GM19328 (cell line): Measurements from ENCODE around the gene HAP1.
"Not testable (repeated sequence)": the region's sequence is repeated elsewhere in the genome, so short reads cannot be mapped to it uniquely, and the experiment has no call there.

Experiments
- ATAC-seq: cut with Tn5 transposase; IDR thresholded peaks from one replicate; pipeline ENCODE4 v1.9.1; 2021; ENCODE audit warnings: mild to moderate bottlenecking, moderate library complexity; ENCODE audit not compliant: unreplicated experiment

The HAP1 gene

DNA sequence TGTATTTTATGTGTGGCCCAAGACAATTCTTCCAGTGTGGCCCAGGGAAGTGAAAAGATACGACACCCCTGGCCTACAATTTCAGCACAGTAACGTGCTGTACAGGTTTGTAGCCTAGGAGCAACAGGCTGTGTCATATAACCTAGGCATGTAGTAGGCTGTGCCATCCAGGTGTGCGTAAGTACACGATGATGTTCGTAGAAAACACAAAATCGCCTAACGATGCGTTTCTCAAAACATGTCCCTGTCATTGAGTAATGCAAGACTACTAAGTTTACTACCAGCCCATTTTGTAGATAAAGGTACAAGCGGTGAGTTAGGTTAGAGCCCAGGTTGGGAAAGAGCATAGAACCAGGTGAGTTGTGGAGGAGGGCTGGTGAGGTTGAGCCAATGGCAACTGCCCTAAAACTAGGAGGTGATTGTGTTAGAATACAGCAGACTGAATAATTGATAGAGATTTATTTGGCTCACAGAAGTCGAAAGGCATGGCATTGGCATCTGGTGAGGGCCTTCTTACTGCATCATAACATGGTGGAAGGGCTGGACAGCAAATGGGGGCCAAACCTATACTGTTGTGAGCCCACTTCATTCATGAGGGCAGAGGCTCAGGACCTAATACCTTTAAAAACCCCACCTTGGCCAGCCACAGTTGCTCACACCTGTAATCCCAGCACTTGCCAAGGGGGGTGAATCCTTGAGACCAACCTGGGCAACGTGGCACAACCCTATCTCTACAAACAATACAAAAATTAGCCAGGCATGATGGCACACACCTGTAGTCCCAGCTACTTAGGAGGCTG lies 41.5 kb downstream of the HAP1 start:
- ATAC-seq: no peak

DNA sequence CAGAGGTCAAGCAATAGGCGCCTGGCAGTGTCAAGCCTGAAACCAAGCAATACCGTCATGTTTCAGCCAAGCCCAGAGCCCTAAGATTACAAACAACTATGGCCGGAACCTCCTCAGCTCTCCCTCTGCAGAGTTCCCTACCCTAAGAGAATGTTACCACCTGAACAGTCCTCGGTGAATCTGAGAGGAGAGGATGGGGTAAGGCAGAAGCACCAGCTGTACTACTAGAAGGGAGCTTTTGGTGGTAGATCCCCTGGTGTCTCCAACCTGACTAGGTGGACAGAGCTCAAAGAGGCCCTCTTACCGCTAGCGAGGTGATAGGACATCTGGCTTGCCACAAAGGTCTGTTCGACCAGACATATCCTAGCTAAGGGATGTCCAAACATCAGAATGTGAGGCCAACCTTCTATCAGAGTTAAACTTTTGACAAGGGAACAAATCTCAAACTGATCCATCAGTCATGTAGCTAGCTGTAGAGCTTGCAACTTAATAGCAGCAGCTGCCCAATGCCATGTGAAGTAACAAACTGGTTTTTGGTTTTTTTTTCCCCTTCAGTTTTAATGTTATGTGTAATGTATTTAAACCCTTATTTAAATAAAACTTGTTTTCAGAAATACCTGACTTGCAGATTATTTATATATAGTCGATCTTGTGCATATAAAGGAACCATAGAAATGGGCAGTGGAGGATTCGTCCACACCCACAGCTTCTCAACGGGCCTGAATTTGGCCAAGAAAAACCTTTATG lies 43.2 kb downstream of the HAP1 start:
- ATAC-seq: no peak

DNA sequence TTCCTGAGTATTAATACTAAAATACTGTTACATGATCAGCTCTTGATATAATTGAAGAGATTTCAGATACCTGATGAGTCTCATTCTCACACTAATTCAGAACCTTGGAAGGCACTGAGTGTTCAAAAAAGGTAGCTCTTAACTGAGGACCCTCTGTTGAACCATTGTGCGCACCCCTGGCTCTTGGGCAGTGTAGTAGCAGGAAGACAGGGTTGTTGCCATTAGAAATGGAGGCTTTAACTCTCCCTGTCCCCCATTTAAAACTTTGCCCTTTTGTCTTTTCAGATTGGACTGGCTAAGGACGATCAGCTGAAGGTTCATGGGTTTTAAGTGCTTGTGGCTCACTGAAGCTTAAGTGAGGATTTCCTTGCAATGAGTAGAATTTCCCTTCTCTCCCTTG lies 43.9 kb downstream of the HAP1 start:
- ATAC-seq: no peak

DNA sequence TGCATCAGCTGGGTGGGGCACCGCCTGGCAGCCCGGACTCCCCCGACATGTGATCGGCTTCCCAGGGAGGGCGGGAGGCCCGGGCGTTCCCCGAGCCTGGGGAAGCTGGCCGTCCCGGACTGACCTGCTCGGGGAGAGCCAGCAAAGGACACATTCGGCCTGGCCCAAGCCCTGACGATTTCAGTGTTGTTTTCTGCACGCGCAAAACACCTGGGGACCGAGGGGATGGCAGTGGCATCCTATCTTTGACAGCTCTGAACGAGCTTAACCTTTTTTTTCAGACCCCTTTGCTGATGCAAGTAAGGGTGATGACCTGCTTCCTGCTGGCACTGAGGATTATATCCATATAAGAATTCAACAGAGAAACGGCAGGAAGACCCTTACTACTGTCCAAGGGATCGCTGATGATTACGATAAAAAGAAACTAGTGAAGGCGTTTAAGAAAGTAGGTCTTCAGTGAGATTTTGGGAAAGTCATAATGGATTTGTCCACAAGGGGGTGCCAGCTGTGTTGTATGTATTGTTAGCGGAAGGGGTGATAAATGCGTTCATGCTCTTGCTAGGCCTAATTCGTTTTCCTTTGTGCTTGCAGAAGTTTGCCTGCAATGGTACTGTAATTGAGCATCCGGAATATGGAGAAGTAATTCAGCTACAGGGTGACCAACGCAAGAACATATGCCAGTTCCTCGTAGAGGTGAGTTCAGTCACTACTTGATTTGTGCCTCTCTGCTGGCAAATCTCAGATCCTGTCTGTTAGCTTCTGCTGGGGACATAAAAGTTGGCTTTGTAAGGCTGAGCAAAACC lies 44.7 kb downstream of the HAP1 start:
- no peak for ATAC-seq

DNA sequence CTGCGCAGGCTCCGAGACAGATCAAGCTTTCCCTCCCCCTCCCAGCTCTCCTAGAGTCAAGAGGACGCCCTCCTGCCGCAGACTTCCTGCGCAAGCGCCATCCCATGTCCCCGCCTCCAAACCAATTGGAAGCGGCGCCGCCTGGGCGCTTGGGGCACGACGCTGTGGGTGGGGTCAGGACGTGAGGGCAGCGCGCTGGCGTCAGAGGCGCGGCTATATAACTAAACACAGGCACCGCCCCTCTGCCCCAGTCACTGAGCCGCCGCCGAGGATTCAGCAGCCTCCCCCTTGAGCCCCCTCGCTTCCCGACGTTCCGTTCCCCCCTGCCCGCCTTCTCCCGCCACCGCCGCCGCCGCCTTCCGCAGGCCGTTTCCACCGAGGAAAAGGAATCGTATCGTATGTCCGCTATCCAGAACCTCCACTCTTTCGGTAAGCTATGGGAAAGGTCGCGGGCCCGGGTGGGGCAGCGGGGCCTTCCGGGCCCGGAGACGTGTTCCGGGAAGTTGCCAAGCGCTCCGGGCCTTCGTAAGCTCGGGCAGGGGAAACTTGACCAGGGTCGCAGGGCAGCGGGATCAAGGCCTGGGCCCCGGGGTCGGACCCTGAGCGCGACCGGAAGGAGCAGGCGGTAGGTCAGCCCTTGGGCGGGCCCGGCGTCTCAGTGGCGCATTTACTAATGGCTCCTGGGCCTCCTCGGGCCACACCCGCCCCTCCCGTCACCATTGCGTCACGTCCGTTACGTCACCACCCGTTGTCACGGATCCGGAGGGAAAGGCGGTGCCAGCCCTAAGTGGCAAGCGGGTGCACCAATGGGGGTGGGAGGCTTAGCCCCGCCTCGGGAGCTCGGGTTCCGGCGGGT lies 45.6 kb downstream of the HAP1 start, which contains the start of gene EIF1:
TSS of gene EIF1 (plus strand) at position 245 of the 856 bp plus-strand sequence. CDS start at position 399, 154 bp downstream.
- ATAC-seq: peak; percentile 72

DNA sequence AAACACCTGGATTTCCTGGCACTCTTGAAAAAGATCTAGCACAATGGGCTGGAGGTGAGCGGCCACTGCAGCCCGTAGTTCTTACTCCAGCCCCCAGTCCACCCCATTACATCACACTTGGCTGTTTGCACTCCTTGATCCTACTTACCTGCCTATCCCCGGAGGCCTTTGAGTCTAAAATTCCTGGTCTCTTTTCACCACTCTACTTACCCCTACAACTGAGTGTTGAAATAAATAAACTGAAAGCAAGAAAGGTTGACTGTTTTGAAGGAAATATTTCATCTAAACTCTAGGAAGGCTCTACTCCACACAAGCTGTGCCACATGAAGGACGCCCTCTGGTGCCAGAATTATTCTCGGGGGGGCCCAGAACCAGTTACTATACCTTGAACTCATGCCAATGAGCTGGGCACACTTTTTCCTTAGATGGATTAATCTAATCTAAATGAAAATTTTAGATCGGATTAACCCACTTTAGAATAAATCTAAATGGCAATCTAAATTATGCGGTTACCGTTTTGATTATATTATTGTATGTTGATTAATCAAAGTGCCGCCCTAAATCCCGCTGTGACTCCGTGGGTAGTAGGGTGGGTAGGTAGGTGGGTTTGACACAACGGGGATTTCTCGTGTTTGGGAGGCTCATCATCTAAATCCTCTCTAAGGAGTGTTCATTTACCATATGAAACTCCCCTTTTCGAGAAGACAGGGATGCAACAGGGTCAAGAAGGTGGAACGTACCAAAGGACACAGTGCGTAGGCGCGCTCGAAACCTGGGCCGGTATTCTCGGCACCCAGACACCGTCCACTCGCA lies 46.4 kb downstream of the HAP1 start:
- ATAC-seq: no peak

DNA sequence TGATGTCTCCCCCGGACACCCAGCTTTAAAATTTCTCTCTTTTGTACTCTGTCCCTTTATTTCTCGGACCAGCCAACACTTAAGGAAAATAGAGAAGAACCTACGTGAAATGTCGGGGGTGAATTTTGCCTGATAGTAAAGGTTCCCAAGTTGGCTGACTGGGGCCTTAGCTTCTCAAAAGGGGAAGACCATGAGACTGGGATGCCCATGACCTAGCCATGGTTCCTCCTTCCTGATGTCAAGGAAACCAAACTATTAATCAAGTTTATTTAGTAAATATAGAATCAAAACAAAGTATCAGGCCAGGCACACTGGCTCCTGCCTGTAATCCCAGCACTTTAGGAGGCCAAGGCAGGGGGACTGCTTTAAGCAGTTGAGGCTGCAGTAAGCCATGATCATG lies 48.2 kb downstream of the HAP1 start:
- no peak for ATAC-seq

DNA sequence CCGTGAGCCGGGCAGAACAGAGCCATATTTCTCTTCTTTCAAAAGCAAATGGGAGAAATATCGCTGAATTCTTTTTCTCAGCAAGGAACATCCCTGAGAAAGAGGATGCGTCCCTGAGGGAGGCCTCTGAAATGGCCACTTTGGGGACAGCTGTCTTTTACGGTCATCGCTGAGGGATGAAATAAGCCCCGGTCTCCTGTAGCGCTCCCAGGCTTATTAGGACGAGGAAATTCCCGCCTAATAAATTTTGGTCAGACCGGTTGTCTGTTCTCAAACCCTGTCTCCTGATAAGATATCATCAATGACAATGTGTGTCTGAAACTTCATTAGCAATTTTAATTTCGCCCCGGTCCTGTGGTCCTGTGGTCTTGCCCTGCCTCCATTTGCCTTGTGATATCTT lies 48.7 kb downstream of the HAP1 start:
- not testable (repeated sequence) for ATAC-seq

DNA sequence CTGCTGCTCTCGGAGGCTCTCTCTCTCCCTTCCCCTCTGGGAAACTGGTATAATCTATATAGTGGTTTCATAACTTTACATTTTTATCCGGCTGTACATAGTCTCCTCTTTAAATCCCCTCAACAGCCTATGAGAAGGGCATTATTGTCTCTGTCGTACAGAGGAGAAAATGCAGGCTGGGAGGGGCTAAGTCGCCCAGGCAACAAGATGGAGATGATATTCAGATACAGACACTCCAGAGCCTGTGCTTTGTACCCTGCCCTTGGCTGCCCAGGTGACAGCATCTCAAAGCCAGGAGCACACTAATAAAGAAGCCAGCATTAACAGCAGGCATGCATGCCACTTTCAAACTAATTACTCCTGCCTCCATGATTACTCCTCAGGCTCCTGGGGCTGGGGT lies 50.4 kb downstream of the HAP1 start:
- ATAC-seq: no peak

DNA sequence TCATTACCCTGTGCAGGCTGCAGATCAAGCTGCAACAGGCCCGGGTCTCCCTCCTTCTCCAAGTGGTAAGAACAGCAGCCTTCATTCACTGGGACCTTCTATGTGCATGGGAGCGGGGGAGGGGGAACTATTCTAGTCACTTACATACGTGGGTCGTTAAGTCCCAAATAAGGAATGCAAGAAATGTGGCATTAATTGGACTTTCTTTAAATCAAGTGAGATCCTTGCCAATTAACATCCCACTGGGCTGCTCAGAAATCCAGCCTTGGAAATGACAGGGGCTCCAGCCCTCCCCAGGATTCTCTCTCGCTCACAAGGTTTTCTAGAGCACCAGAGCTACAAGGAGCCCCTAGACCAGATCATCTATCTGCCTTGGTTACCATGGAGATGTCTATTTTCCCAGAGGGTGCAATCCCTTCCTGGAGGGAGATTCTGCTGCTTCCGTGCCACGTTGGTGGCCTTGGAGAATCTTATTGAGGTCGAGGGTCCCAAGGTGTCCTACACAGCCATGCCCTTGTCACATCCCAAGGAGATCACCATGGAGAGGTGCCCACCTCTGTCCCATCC lies 50.9 kb downstream of the HAP1 start:
- ATAC-seq: no peak

DNA sequence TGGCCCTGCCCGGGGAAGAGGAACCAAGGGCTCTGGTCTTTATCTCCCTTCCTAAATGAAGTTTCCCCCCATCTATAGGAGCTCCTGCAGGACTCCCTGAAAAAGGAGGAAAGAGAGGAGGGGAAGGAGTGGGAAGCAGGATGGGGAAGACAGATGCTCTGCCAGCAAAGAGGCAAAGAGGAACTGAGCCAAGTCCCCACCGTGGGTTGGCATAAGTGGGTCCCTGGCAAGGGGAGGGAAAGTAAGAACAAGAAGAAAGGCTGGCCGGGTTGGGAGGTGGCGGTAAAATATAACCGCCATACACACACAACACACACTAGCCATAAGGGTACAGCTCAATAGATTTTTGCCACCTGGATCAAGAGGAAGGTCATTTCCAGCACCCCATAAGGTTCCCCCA lies 51.8 kb downstream of the HAP1 start:
- no peak for ATAC-seq

DNA sequence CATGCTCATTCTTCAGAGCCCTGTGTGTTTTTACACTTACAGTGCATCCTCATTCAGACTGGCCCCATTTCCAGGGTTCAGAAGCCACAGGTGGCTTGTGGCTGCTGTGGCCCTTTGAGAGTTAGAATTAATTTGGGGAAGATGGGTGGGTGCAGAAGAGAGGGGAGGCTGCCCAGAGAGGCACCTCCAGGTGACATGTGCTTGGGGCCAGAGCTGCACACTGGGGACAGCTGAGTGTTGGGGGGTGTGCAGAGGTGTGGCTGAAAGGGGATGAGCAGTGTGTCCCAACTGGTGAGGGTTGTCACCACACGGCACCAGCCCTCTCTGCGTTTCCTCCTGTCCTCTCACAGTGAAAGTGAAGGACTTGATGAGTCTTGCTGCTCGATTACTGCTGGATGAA lies 52.7 kb downstream of the HAP1 start:
- no peak for ATAC-seq

DNA sequence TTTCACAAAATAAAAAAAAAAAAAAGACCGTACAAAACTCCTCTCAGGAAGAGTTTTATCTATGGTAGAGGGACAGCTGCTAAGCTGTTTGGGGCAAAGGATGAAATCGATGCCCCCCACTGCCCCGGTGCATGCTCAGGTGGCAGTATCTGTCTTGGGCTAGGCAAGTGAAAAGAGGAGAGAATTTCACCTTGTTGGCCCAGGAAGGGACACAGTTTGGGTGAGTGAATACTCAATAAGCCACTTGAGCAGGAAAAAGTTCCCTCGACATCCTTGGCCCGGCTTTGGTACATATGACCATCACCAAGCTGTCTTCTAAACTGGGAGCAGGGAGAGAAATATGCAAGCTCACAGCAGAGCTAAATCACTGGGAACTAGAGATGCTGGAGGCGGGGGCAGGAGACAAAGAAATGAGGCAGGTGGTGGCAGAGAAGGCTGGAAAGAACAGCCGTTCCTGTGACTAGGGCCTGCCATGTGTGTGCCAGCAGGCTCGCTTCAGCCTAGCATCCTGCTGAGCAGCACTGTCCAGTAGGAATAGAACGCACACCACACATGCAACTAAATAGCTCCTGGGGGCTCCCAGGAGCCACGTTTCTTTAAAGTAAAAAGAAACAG lies 53.9 kb downstream of the HAP1 start:
- no peak for ATAC-seq

DNA sequence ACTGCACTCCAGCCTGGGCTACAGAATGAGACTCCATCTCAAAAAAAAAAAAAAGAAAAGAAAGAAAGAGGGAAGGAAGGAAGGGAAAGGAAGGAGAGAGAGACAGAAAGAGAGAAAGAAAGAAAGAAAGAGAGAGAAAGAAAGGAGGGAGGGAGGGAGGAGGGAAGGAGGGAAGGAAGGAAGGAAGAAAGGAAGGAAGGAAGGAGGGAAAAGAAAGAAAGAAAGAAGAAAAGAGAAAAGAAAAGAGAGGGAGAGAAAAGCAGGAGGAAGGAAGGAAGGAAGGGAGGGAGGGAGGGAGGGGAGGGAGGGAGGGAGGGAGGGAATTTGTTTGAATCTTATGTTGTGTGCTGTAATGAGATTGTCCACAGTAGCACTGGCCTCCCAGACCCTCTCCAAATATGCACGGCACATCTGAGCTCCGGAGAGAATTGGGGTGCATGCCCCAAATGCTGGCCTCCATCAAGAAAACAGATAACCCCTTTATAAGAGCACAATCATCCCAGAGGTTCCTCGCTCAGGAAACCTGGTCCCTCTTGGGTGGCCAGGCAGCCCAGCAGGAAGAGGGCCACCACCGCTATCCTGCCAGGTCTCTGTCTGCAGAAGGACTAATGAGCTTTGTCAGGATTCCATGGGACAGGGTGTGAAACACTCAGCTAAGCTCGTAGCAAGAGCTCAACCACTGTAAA lies 54.6 kb downstream of the HAP1 start:
- no peak for ATAC-seq

DNA sequence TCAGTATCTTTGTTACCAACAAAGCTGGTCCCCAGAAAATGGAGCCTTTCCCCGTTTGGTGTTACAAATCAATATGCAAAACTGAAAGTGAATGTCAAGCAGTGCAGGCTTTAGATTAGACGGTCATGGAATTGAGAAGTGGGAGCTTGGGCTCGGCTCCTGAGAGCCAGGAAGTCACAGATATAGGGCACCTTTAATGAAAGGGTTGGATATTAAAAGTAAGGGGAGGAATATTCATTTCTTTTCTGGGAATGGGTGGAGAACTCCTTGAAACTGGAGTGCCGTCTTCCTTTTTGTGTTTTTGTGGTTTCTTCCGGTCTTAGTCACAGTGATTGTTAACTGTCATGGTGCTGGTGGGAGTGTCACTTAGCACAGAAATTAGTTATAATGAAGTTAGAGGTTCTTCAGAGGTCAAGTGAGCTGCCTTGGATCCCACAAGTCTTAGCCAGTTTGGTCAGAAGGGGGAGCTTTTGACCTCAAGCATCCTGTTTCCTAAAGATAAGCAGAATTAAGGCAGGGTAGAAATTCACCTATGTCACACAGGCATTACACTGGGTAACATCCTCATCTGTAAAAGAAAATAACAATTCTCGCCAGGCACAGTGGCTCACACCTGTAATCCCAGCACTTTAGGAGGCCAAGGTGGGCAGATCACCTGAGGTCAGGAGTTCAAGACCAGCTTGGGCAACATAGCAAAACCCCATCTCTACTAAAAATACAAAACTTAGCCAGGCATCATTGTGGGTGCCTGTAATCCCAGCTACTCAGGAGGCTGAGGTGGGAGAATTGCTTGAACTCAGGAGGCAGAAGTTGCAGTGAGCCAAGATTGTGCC lies 55.3 kb downstream of the HAP1 start:
- ATAC-seq: no peak

DNA sequence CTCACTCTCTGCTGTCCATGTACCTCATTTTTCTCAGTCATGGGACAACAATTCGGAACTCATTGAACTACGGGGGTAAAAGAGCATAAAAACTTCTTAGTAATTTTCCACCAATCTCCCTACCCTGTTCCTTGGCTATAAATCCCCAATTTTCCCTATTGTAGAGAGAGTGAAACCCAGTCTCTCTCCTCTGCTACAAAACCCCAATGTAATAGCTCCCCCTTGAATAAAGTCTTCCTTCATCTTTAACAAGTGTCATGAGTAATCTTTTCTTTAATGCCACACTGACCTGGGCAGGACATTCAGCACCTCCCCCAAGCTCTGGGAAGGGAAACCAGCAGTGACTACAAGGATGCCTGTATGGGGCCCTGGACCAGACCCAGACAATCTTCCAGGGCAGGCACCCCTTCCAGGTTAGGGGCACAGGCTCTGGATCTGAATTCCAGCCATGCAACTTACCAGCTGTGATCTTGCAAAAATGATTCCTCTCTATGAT lies 56.0 kb downstream of the HAP1 start:
- no peak for ATAC-seq

DNA sequence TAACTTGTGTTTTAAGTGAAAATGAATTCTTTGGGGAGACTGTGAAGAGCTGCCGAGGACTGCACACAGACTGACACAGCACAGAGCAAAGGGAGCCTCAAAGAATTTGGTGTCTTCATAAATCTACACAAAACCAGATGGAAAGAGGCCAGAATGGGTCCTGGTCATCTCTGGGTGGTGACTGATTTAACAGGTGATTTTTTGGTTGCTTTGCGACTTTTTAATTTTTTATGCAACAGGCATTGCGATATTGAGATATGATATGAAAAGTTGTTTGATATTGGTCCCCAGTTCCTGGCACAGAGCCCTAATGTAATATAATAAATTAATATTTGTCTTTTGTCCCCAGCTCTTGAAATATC lies 58.4 kb downstream of the HAP1 start:
- no peak for ATAC-seq
